PC-9 (cell line): ENCODE measurements around the gene DYNLT2B. TPM values are rescaled to one million over a fixed set of nuclear protein-coding genes. Genes with fewer than 3 reads are reported as not detected.

Experiments
- BruUV-seq: library from RNA; stranded (reverse); fragments of 400-500 nt; replicated peaks from 2 replicates; lab custom pipeline; 2021; lab: Mats Ljungman, UMichigan
- CTCF ChIA-PET: fragments of 300-600 bp; sonication (Branson Sonifier 250); formaldehyde crosslinking; loops from one replicate; lab custom pipeline; 2022; ENCODE audit warnings: antibody characterized with exemption; lab: Charles Lee
- POLR2A ChIA-PET: fragments of 300-600 bp; sonication (Branson Sonifier 250); formaldehyde crosslinking; loops from one replicate; lab custom pipeline; 2022; ENCODE audit warnings: antibody characterized with exemption; ENCODE audit not compliant: unreplicated experiment; lab: Charles Lee
- DNase-seq, 2 experiments: peaks; one replicate each; pipeline versions ENCODE4 v3.0.0 to v3.0.0-alpha.2; 2015 to 2022; ENCODE audit warnings: mixed read lengths in 1 of 2
- H2AFZ ChIP-seq: fragments of 200-600 bp; sonication (generic); 2 replicates; pipeline ENCODE4 v1.8.1; 2017; ENCODE audit warnings: antibody characterized with exemption
- H3F3A ChIP-seq: fragments of 200-600 bp; sonication (generic); 2 replicates; pipeline ENCODE4 v1.8.1; 2017; ENCODE audit warnings: antibody characterized with exemption, mild to moderate bottlenecking, low read depth; ENCODE audit not compliant: insufficient read depth
- H3K27ac ChIP-seq: fragments of 200-600 bp; sonication (generic); 2 replicates; pipeline ENCODE4 v1.6.1; 2016; ENCODE audit warnings: mixed run types
- H3K27me3 ChIP-seq: fragments of 200-600 bp; sonication (generic); 2 replicates; pipeline ENCODE4 v1.6.1; 2016; ENCODE audit warnings: low read depth, mixed run types; ENCODE audit not compliant: insufficient read depth
- H3K36me3 ChIP-seq: fragments of 200-600 bp; sonication (generic); 2 replicates; pipeline ENCODE4 v1.6.1; 2016; ENCODE audit warnings: low read depth, mixed run types
- H3K4me1 ChIP-seq: fragments of 200-600 bp; sonication (generic); replicated peaks from 2 replicates; pipeline ENCODE4 v1.6.1; 2016; ENCODE audit warnings: mixed run types; ENCODE audit not compliant: insufficient read depth
- H3K4me2 ChIP-seq: fragments of 200-600 bp; sonication (generic); 2 replicates; pipeline ENCODE4 v1.6.1; 2017; ENCODE audit warnings: mixed run types
- H3K4me3 ChIP-seq: fragments of 200-600 bp; sonication (generic); 2 replicates; pipeline ENCODE4 v1.6.1; 2016; ENCODE audit warnings: mixed run types
- H3K79me2 ChIP-seq: fragments of 200-600 bp; sonication (generic); 2 replicates; pipeline ENCODE4 v1.6.1; 2017; ENCODE audit warnings: low read depth, mixed run types
- H3K9me2 ChIP-seq: fragments of 200-600 bp; sonication (generic); 2 replicates; pipeline ENCODE4 v1.8.1; 2017; ENCODE audit warnings: mild to moderate bottlenecking; ENCODE audit not compliant: insufficient read depth
- H3K9me3 ChIP-seq: fragments of 200-600 bp; sonication (generic); 2 replicates; pipeline ENCODE4 v1.8.1; 2016; ENCODE audit warnings: low read depth; ENCODE audit not compliant: insufficient read depth
- H4K20me1 ChIP-seq: fragments of 200-600 bp; sonication (generic); 2 replicates; pipeline ENCODE4 v1.8.1; 2017; ENCODE audit not compliant: insufficient read depth
- EZH2 ChIP-seq: fragments of 200-600 bp; sonication (generic); IDR thresholded peaks from 2 replicates; pipeline ENCODE4 v1.8.0; 2017; ENCODE audit warnings: antibody characterized with exemption, low read depth
- intact Hi-C: fragments of 100-400 bp; cut with micrococcal nuclease; formaldehyde crosslinking; loops from one replicate; pipeline ENCODE4 v1.10.0; 2022; ENCODE audit not compliant: unreplicated experiment
- total RNA-seq: library from RNA; stranded (reverse); gene quantifications from 2 replicates; pipeline ENCODE4 v1.2.3, GENCODE V29; 2021
- TF ChIP-seq, protein P1 (sequence below): fragments of 200-600 bp; sonication (generic); conservative IDR thresholded peaks from 2 replicates; pipeline ENCODE4 v1.6.1; 2017; ENCODE audit warnings: mixed run types, antibody characterized with exemption, mild to moderate bottlenecking, moderate library complexity

Gene DYNLT2B
- total RNA-seq, 1 experiment from 2014 or later = 5.3 TPM

DNA sequence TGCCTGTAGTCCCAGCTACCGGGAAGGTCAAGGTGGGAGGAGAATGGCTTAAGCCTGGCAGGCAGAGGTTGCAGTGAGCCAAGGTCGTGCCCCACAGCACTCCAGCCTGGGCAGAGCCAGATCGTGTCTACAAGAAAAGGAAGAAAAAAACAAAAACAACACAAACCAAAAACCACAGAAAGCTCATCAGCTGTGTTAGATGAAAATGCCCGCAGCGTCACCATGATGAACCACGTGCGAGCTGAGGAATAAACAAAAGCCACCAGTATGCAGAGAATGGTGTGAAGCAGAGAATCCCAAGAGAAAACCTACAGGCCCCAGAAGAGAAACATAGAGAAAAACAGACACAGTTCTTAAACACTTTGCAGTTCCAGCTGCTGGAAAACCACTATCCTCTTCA, 39.9 kb upstream of the DYNLT2B start:
- no peak for DNase-seq
- H3K27me3 ChIP-seq = no peaks in the 10 kb centered on the region
- ChIA-PET POLR2A (no interaction called here), CTCF (no interaction called here)
- no peaks in the 10 kb centered on the region for H3K79me2 ChIP-seq
- H3K4me1 ChIP-seq = no peaks in the 10 kb centered on the region
- intact Hi-C loops = loop anchor here (5.0 kb wide), 1 partner anchor 106 kb away; no protein-coding TSS in a partner anchor
- H3K27ac ChIP-seq = no peak overlapping the region
- no peak overlapping the region for H3K4me2 ChIP-seq
- H3K36me3 ChIP-seq = peaks cover 50% of the 10 kb centered on the region
- no peaks in the 10 kb centered on the region for H3K9me3 ChIP-seq
- H3K4me3 ChIP-seq = no peak overlapping the region
- no peaks in the 10 kb centered on the region for H4K20me1 ChIP-seq
- H3K9me2 ChIP-seq = no peaks in the 10 kb centered on the region
- TF ChIP-seq, protein P1, sequence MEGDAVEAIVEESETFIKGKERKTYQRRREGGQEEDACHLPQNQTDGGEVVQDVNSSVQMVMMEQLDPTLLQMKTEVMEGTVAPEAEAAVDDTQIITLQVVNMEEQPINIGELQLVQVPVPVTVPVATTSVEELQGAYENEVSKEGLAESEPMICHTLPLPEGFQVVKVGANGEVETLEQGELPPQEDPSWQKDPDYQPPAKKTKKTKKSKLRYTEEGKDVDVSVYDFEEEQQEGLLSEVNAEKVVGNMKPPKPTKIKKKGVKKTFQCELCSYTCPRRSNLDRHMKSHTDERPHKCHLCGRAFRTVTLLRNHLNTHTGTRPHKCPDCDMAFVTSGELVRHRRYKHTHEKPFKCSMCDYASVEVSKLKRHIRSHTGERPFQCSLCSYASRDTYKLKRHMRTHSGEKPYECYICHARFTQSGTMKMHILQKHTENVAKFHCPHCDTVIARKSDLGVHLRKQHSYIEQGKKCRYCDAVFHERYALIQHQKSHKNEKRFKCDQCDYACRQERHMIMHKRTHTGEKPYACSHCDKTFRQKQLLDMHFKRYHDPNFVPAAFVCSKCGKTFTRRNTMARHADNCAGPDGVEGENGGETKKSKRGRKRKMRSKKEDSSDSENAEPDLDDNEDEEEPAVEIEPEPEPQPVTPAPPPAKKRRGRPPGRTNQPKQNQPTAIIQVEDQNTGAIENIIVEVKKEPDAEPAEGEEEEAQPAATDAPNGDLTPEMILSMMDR = no peak
- no peak for TF ChIP-seq EZH2
- no TSS peak for BruUV-seq
- H2AFZ ChIP-seq = no peak overlapping the region
- H3F3A ChIP-seq = peaks cover 11% of the 10 kb centered on the region

DNA sequence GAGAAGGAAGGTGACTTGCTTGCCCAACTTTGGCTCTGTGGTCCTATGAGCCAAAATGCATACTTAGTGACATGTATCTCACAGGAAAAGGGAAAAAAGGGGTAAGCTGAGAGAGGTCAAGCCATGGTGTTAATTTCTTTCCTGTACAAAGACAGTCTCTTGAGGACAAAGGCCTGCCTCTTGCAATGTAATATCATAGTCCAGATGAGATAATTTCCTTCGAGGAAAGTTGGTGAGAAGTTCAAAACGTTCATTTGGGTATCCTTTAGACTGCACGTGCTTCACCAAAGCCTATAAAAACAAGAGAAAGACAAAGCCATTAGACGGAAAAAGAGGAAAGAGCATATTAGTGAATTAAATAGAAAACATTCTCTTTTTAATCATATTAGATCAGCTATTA, 38.5 kb upstream of the DYNLT2B start:
- H3K36me3 ChIP-seq = peaks cover 40% of the 10 kb centered on the region
- no peaks in the 10 kb centered on the region for H3K79me2 ChIP-seq
- BruUV-seq = no TSS peak
- H3K27ac ChIP-seq = no peak overlapping the region
- POLR2A ChIA-PET = no interaction called here
- H3K4me2 ChIP-seq = no peak overlapping the region
- no peaks in the 10 kb centered on the region for H3K27me3 ChIP-seq
- TF ChIP-seq, protein P1 = no peak
- no peak for TF ChIP-seq EZH2
- no peaks in the 10 kb centered on the region for H4K20me1 ChIP-seq
- no peak overlapping the region for H3K4me3 ChIP-seq
- no peaks in the 10 kb centered on the region for H3K9me2 ChIP-seq
- intact Hi-C loops = loop anchor here (5.0 kb wide), 1 partner anchor 104 kb away; no protein-coding TSS in a partner anchor
- no peak overlapping the region for H2AFZ ChIP-seq
- CTCF ChIA-PET = no interaction called here
- no peaks in the 10 kb centered on the region for H3K9me3 ChIP-seq
- DNase-seq = no peak
- no peaks in the 10 kb centered on the region for H3K4me1 ChIP-seq
- peaks cover 17% of the 10 kb centered on the region for H3F3A ChIP-seq

DNA sequence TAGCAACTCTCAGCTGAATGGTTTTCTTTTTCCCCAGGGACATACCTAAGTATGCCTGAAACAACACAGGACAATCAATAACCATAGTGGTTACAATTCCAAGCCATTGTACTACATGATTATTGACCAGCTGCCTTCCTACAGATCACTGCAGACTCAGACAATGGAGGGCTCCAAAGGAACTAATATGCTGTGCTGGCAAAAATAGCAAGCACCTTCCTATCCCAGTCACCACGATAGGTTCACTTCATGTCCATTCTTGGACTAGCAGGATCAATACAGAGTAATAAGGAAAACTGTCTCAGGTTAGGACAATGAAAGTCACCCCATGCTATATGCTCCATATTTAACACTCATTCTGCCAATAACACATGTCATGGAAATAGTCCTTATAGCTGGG, 37.6 kb upstream of the DYNLT2B start:
- CTCF ChIA-PET = no interaction called here
- no peaks in the 10 kb centered on the region for H3K9me3 ChIP-seq
- no peaks in the 10 kb centered on the region for H3K9me2 ChIP-seq
- no peak overlapping the region for H2AFZ ChIP-seq
- H3K79me2 ChIP-seq = no peaks in the 10 kb centered on the region
- intact Hi-C loops = loop anchor here (5.0 kb wide), 1 partner anchor 103 kb away; no protein-coding TSS in a partner anchor
- no peaks in the 10 kb centered on the region for H4K20me1 ChIP-seq
- POLR2A ChIA-PET = no interaction called here
- H3K36me3 ChIP-seq = peaks cover 32% of the 10 kb centered on the region
- no peak overlapping the region for H3K27ac ChIP-seq
- no peak overlapping the region for H3K4me2 ChIP-seq
- H3K27me3 ChIP-seq = no peaks in the 10 kb centered on the region
- no peak for DNase-seq
- H3F3A ChIP-seq = peaks cover 9% of the 10 kb centered on the region; the same call in 1 of the 2 replicates
- BruUV-seq = no TSS peak
- no peak overlapping the region for H3K4me3 ChIP-seq
- H3K4me1 ChIP-seq = no peaks in the 10 kb centered on the region
- TF ChIP-seq, protein P1 = no peak
- no peak for TF ChIP-seq EZH2
